Lung (tissue), 12 donors: ENCODE results near the gene ZNF555. TPM values are rescaled to one million over a fixed set of nuclear protein-coding genes. Genes with fewer than 3 reads are reported as not detected.

Experiments
- ATAC-seq: fragments of 200-7000 bp; cut with Tn5 transposase; one replicate; pipeline ENCODE4 v1.9.1; 2020; ENCODE audit warnings: moderate number of reproducible peaks; ENCODE audit not compliant: insufficient read depth, low FRiP score
- DNase-seq, 3 donors: peaks; one replicate each; pipeline ENCODE4 v3.0.0-alpha.2; 2013 to 2017
- H3K27ac ChIP-seq, 2 donors: one replicate each; pipeline ENCODE4 v1.5.1; 2013; ENCODE audit warnings: mild to moderate bottlenecking in 2 of 2, moderate library complexity in 2 of 2, control low read depth in 1 of 2, inconsistent platforms in 1 of 2, low read depth in 1 of 2, low read length in 1 of 2
- H3K27me3 ChIP-seq, 3 donors: one replicate each; pipeline ENCODE4 v1.5.1; 2013; ENCODE audit warnings: low read length in 2 of 3; ENCODE audit not compliant: control insufficient read depth in 3 of 3, insufficient read depth in 3 of 3
- H3K36me3 ChIP-seq, 4 donors: one replicate each; pipeline ENCODE4 v1.5.1; 2013; ENCODE audit warnings: low read length in 4 of 4, mild to moderate bottlenecking in 1 of 4, moderate library complexity in 1 of 4; ENCODE audit not compliant: control insufficient read depth in 4 of 4, insufficient read depth in 4 of 4
- H3K4me1 ChIP-seq, 5 donors: one replicate each; pipeline ENCODE4 v1.5.1; 2013; ENCODE audit warnings: low read length in 5 of 5, mild to moderate bottlenecking in 2 of 5, moderate library complexity in 1 of 5; ENCODE audit not compliant: control insufficient read depth in 5 of 5, insufficient read depth in 5 of 5
- H3K4me3 ChIP-seq: one replicate; pipeline ENCODE4 v1.5.1; 2013; ENCODE audit warnings: mild to moderate bottlenecking, control low read depth, moderate library complexity
- H3K9ac ChIP-seq, 2 donors: one replicate each; pipeline ENCODE4 v1.5.1; 2013; ENCODE audit warnings: low read length in 2 of 2, control low read depth in 1 of 2; ENCODE audit not compliant: insufficient read depth in 1 of 2
- H3K9me3 ChIP-seq, 4 donors: one replicate each; pipeline ENCODE4 v1.5.1; 2013; ENCODE audit warnings: low read length in 3 of 4, mild to moderate bottlenecking in 1 of 4, moderate library complexity in 1 of 4; ENCODE audit not compliant: control insufficient read depth in 4 of 4, insufficient read depth in 3 of 4
- WGBS, 2 donors: extraction: QIAGEN DNeasy Blood & Tissue Kit; methylation state at CpG; one replicate each; pipeline ENCODE4 v1.1.7; 2013; 5-methylcytosine and 5-hydroxymethylcytosine counted together
- polyA plus RNA-seq, 2 donors: library from polyadenylated mRNA; stranded (reverse); fragments of 200-250 nt; gene quantifications; one replicate each; pipeline ENCODE4 v1.2.1, GENCODE V29; 2013
- total RNA-seq, 2 donors: library from RNA; depleted of rRNA in 1 of 2; stranded (reverse); fragments of >200 nt in 1 of 2; gene quantifications; one replicate each; pipeline ENCODE4 v1.2.1, GENCODE V29; 2014 to 2021
- TF ChIP-seq, protein P1 (sequence below): IDR thresholded peaks from 2 replicates; pipeline ENCODE4 v1.5.1; 2012; ENCODE audit warnings: mild to moderate bottlenecking; ENCODE audit errors: control extremely low read depth, extremely low read depth
- donor health status: control.
- donor health status: control.
- donor health status: Bipolar disorder and iron deficiency.
- donor health status: healthy.
- donor health status: DM: yes; HTN: yes; CAD: no.

The ZNF555 gene
- total and polyA plus RNA-seq, 4 donors, result 1.6 to 9.6 (median 3.6) TPM

DNA sequence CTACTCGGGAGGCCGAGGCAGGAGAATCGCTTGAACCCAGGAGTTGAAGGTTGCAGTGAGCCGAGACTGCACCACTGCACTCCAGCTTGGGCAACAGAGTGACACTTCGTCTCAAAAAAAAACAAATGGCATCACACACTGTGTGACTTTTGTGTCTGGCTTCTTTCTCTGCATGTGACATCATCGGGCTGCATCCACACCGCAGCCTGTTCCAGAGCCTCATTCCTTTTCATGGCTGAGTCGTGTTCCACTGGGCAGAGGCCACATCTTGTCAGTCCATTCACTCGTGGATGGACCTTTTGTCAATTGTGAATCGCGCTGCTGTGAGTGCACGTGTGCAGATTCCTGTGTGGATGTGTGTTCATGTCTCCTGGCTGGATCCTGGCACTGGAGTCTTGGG lies 47.7 kb upstream of the ZNF555 start:
- ATAC-seq (no peak), DNase-seq (no peak)
- WGBS, 2 donors, result 97% methylated on average over 12 of the region's 12 CpGs
- H3K27ac ChIP-seq, result no peak overlapping the region
- H3K9me3 ChIP-seq, result no peaks in the 10 kb centered on the region
- H3K4me3 ChIP-seq, result no peak overlapping the region
- no peaks in the 10 kb centered on the region for H3K27me3 ChIP-seq
- no peak overlapping the region for H3K9ac ChIP-seq
- H3K4me1 ChIP-seq, result no peaks in the 10 kb centered on the region
- TF ChIP-seq, protein P1, sequence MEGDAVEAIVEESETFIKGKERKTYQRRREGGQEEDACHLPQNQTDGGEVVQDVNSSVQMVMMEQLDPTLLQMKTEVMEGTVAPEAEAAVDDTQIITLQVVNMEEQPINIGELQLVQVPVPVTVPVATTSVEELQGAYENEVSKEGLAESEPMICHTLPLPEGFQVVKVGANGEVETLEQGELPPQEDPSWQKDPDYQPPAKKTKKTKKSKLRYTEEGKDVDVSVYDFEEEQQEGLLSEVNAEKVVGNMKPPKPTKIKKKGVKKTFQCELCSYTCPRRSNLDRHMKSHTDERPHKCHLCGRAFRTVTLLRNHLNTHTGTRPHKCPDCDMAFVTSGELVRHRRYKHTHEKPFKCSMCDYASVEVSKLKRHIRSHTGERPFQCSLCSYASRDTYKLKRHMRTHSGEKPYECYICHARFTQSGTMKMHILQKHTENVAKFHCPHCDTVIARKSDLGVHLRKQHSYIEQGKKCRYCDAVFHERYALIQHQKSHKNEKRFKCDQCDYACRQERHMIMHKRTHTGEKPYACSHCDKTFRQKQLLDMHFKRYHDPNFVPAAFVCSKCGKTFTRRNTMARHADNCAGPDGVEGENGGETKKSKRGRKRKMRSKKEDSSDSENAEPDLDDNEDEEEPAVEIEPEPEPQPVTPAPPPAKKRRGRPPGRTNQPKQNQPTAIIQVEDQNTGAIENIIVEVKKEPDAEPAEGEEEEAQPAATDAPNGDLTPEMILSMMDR, result no peak
- H3K36me3 ChIP-seq, result peaks cover 0 to 42% (median 14%) of the 10 kb centered on the region in 4 donors

GRCh38 chr19:2795827-2796658 lies 45.2 kb upstream of the ZNF555 start:
- no peak for DNase-seq
- H3K9ac ChIP-seq, result no peak overlapping the region
- H3K4me3 ChIP-seq, result no peak overlapping the region
- no peaks in the 10 kb centered on the region for H3K4me1 ChIP-seq
- TF ChIP-seq, protein P1, result no peak
- no peak overlapping the region for H3K27ac ChIP-seq
- H3K36me3 ChIP-seq, result peaks cover 0 to 49% (median 17%) of the 10 kb centered on the region in 4 donors
- no peak for ATAC-seq
- WGBS, 2 donors, result 93 to 97% methylated on average over 27 of the region's 27 CpGs
- no peaks in the 10 kb centered on the region for H3K9me3 ChIP-seq
- H3K27me3 ChIP-seq, result no peaks in the 10 kb centered on the region

GRCh38 chr19:2796659-2797266 lies 44.5 kb upstream of the ZNF555 start:
- H3K27me3 ChIP-seq, result no peaks in the 10 kb centered on the region
- no peak for DNase-seq
- 96 to 98% methylated on average over 23 of the region's 23 CpGs for WGBS, 2 donors
- H3K27ac ChIP-seq, result peak overlapping the region in 1 of 2 donors; percentile 56
- no peak overlapping the region for H3K4me3 ChIP-seq
- H3K36me3 ChIP-seq, result peaks cover 0 to 49% (median 17%) of the 10 kb centered on the region in 4 donors
- TF ChIP-seq, protein P1, result no peak
- no peaks in the 10 kb centered on the region for H3K4me1 ChIP-seq
- no peak overlapping the region for H3K9ac ChIP-seq
- no peak for ATAC-seq
- H3K9me3 ChIP-seq, result peaks cover 0 to 1% (median 0%) of the 10 kb centered on the region in 4 donors
